Measurements from ENCODE around the gene NDUFS8.

NDUFS8 gene

DNA sequence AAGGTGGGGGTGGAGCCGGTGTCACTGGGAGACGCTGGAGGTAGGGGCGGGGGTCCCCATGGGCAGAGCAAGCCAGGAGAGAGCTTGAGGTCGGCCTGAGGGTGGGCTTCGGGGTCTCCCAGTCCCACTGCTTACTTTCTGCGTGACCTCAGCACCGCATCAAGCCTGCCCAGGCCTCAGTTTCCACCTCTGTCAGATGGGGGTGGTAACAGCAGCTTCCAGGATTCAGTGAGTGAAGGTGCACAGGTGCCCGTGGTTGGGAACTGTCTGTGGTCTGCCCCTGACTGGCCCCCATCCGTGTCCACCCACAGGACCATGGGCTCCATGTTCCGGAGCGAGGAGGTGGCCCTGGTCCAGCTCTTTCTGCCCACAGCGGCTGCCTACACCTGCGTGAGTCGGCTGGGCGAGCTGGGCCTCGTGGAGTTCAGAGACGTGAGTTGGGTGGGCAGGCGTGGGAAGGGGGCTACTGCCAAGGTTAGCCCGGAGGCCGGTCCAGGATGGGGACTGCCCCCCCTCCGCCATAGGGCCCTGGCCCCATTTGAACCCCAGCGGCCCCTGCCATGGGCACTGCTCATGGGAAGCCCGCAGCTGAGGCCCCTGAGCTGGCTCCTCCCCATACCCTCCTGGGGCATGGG lies 10.6 kb downstream of the NDUFS8 start:
- peak overlapping the region; percentile 75; the same call in 1 of the 2 replicates for H3K4me3 ChIP-seq (ENCODE audit: low read length)
- TF ChIP-seq ZNF274 (IDR thresholded peaks at IDR 0.05; ENCODE audit: low read depth, low read length): no peak

DNA sequence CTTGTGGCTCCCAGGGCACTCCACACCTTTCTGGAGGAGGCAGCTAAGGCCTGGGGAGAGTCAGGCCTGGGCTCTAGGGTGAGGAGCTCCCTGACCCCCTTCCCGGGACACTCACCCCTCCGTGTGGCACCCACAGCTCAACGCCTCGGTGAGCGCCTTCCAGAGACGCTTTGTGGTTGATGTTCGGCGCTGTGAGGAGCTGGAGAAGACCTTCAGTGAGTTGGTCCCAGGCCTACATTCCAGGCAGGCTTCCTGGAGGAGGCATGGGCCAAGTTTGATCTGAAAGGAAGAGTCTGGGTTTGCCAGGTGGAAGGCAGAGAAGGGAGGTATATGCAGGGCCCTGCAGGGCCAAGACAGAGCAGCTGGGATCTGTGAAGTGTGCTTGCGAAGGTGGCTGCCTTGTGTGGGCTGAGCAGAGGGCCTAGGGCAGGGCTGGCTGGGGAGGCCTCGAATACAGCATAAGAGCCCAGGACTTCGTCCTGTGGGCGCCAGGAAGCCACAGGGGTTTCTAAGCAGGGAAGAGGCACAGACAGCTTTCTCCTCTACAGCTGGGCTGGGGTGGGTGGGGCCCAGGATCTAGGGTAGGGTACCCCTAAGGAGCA lies 11.2 kb downstream of the NDUFS8 start:
- H3K4me3 ChIP-seq (ENCODE audit: low read length): no peak overlapping the region; the same call in 1 of the 2 replicates
- no peak for TF ChIP-seq ZNF274 (IDR thresholded peaks at IDR 0.05; ENCODE audit: low read depth, low read length)

DNA sequence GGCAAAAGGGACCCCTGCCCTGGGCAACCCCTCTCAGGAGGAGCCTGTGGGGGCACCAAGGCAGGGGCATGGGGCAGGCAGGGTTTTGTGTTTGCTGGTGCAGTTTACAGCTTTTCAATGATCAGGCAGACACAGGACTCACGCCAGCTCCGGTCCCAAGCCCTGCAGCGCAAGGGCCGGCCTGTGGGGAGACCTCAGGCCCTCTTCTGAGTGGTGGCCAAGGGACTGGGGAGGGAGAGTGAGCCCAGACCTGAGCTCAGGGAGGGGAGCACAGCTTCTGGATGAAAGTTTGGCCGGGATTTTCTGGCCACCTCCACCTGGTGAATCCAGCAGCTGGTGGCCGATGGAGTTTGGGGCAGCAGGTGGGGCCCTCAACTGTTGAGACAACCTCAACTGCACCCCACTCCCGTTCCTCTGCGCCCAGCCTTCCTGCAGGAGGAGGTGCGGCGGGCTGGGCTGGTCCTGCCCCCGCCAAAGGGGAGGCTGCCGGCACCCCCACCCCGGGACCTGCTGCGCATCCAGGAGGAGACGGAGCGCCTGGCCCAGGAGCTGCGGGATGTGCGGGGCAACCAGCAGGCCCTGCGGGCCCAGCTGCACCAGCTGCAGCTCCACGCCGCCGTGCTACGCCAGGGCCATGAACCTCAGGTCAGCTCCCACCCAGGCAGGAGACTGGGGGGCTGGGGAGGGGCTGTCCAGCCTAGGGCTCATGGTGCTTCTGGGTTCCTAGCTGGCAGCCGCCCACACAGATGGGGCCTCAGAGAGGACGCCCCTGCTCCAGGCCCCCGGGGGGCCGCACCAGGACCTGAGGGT lies 11.9 kb downstream of the NDUFS8 start:
- H3K4me3 ChIP-seq (ENCODE audit: low read length): no peak overlapping the region
- no peak for TF ChIP-seq ZNF274 (IDR thresholded peaks at IDR 0.05; ENCODE audit: low read depth, low read length)

DNA sequence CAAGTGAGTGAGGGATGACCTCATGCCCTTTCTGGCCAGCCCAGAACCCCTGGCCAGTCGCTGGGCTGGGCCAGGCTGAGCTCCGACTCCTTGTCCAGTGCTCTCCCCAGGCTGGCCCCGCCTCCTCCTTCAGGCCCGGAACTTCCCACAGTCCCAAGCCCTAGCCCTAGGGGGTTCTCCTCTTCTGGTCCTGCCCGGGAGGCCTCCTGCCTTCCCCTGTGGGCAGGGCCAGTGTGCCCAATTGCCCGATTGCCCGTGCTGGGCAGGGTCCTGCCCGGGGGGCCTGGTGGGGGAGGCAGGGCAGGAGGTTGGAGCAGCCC lies 12.5 kb downstream of the NDUFS8 start:
- H3K4me3 ChIP-seq (ENCODE audit: low read length): no peak overlapping the region
- no peak for TF ChIP-seq ZNF274 (IDR thresholded peaks at IDR 0.05; ENCODE audit: low read depth, low read length)

- no peak for TF ChIP-seq ZNF274 (IDR thresholded peaks at IDR 0.05; ENCODE audit: low read depth, low read length)
- H3K4me3 ChIP-seq (ENCODE audit: low read length): no peak overlapping the region
These were observed 13.1 kb downstream of the NDUFS8 start for GRCh38 chr11:68043349-68044144.

GRCh38 chr11:68044145-68044813 lies 13.8 kb downstream of the NDUFS8 start:
- no peak for TF ChIP-seq ZNF274 (IDR thresholded peaks at IDR 0.05; ENCODE audit: low read depth, low read length)
- no peak overlapping the region for H3K4me3 ChIP-seq (ENCODE audit: low read length)

GRCh38 chr11:68044898-68045351 lies 14.4 kb downstream of the NDUFS8 start:
- no peak for TF ChIP-seq ZNF274 (IDR thresholded peaks at IDR 0.05; ENCODE audit: low read depth, low read length)
- H3K4me3 ChIP-seq (ENCODE audit: low read length): no peak overlapping the region

DNA sequence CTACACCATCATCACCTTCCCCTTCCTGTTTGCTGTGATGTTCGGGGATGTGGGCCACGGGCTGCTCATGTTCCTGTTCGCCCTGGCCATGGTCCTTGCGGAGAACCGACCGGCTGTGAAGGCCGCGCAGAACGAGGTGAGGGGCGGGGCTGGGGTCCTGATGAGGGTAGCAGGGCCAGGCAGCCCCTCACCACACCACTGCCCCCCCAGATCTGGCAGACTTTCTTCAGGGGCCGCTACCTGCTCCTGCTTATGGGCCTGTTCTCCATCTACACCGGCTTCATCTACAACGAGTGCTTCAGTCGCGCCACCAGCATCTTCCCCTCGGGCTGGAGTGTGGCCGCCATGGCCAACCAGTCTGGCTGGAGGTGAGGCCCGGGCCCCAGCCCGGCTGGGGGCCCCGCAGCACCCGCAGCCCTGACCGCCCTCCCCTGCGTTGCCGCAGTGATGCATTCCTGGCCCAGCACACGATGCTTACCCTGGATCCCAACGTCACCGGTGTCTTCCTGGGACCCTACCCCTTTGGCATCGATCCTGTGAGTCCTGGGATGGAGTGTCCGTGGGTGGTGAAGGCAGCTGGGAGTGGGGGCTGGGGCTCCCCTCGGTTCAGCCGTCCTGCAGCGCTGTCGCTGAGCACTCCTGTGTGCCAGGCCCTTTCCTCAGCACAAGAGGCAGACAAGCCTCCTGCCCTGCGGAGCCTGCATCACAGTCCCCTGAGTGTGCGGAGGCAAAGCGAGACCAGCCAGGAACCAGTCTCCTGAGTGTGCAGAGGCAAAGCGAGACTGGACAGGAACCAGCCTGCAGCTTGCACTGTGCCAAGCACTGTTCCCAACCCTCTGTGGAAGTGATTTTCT lies 17.2 kb downstream of the NDUFS8 start:
- TF ChIP-seq ZNF274 (IDR thresholded peaks at IDR 0.05; ENCODE audit: low read depth, low read length): no peak
- no peak overlapping the region for H3K4me3 ChIP-seq (ENCODE audit: low read length)

DNA sequence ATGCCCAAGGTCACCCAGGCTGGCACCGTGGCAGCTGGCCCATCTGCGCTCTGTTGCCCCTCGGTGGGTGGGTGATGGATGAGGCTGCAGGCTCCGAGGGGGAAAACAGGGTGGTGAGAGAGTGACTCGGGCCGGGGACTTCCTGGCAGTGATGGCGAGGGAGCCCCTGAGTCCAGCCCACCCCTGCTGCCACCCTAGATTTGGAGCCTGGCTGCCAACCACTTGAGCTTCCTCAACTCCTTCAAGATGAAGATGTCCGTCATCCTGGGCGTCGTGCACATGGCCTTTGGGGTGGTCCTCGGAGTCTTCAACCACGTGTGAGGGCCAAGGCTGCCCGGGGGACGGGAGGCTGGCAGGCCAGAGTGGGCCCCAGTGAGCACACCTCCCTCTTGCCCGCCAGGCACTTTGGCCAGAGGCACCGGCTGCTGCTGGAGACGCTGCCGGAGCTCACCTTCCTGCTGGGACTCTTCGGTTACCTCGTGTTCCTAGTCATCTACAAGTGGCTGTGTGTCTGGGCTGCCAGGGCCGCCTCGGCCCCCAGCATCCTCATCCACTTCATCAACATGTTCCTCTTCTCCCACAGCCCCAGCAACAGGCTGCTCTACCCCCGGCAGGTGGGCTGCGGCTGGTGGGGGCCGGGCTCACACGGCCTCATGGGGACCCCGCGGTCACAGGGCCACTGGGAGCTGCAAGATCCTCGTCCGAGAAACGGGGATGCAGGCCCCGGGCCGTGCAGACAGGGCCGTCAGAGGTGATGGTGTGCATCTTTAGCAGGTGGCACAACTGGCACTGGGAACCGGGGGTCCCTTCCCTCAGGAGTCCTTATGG lies 18.4 kb downstream of the NDUFS8 start:
- no peak overlapping the region for H3K4me3 ChIP-seq (ENCODE audit: low read length)
- TF ChIP-seq ZNF274 (IDR thresholded peaks at IDR 0.05; ENCODE audit: low read depth, low read length): no peak

GRCh38 chr11:68049509-68050370 lies 19.3 kb downstream of the NDUFS8 start:
- TF ChIP-seq ZNF274 (IDR thresholded peaks at IDR 0.05; ENCODE audit: low read depth, low read length): no peak
- H3K4me3 ChIP-seq (ENCODE audit: low read length): no peak overlapping the region

GRCh38 chr11:68050371-68050841 lies 19.9 kb downstream of the NDUFS8 start:
- H3K4me3 ChIP-seq (ENCODE audit: low read length): no peak overlapping the region
- no peak for TF ChIP-seq ZNF274 (IDR thresholded peaks at IDR 0.05; ENCODE audit: low read depth, low read length)

Data from GM08714 (cell line).